ENCODE results near the gene CERS6.
"Not testable (repeated sequence)": the region's sequence is repeated elsewhere in the genome, so short reads cannot be mapped to it uniquely, and the experiment has no call there.

Gene CERS6

DNA sequence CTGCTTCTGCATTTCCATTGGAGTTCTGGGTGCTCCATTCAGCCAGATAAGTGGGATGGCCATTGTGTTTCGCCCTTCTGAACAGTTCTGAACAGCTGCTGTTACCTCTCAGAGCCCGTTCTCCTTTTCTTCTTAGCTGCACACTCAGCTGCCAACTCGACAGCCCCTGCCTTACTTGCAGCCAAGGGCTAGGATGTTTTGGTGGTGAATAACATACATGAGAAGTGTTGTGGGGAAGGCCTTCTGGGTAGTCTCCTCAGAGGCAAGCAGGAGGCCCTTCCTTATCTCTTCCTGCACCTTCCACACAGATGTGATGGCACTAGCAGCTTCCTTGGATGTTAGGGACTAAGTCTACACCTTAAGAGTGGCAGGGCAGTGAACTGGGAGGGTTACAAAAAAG lies 207.9 kb downstream of the CERS6 start:
- no peaks in the 10 kb centered on the region for H3K36me3 ChIP-seq (ENCODE audit: control insufficient read depth in 2 of 2, insufficient read depth in 1 of 2, low read length in 2 of 2)
- no peak overlapping the region for H3K27ac ChIP-seq (ENCODE audit: extremely low read depth, low read depth, low read length)
- H3K9me3 ChIP-seq (ENCODE audit: control insufficient read depth, insufficient read depth, low read depth, low read length): no peaks in the 10 kb centered on the region
- TF ChIP-seq, protein P1, sequence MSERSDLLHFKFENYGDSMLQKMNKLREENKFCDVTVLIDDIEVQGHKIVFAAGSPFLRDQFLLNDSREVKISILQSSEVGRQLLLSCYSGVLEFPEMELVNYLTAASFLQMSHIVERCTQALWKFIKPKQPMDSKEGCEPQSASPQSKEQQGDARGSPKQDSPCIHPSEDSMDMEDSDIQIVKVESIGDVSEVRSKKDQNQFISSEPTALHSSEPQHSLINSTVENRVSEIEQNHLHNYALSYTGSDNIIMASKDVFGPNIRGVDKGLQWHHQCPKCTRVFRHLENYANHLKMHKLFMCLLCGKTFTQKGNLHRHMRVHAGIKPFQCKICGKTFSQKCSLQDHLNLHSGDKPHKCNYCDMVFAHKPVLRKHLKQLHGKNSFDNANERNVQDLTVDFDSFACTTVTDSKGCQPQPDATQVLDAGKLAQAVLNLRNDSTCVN (tag by site-specific recombination; optimal IDR thresholded peaks at IDR 0.05): no peak
- TF ChIP-seq ZNF10 (tag by site-specific recombination; IDR thresholded peaks at IDR 0.05) (no peak), ZNF768 (tag by site-specific recombination; IDR thresholded peaks at IDR 0.05) (no peak), ZNF548 (tag by site-specific recombination; IDR thresholded peaks at IDR 0.05) (no peak), ZNF747 (tag by site-specific recombination; IDR thresholded peaks at IDR 0.05) (no peak), ZNF350 (tag by site-specific recombination; IDR thresholded peaks at IDR 0.05) (no peak), ZNF2 (tag by site-specific recombination; IDR thresholded peaks at IDR 0.05) (no peak), ZNF561 (tag by site-specific recombination; IDR thresholded peaks at IDR 0.05; ENCODE audit: borderline replicate concordance) (no peak), IKZF3 (tag by site-specific recombination; IDR thresholded peaks at IDR 0.05) (no peak), ZNF585B (tag by site-specific recombination; IDR thresholded peaks at IDR 0.05) (no peak), ZNF596 (tag by site-specific recombination; IDR thresholded peaks at IDR 0.05) (no peak), ZNF311 (tag by site-specific recombination; IDR thresholded peaks at IDR 0.05; ENCODE audit: borderline replicate concordance) (no peak), HOXA7 (CRISPR knock-in tag; IDR thresholded peaks at IDR 0.05; ENCODE audit: borderline replicate concordance) (no peak), ZNF404 (tag by site-specific recombination; IDR thresholded peaks at IDR 0.05) (no peak), ZFP41 (tag by site-specific recombination; IDR thresholded peaks at IDR 0.05; ENCODE audit: borderline replicate concordance) (no peak)
- TF ChIP-seq, protein P2, sequence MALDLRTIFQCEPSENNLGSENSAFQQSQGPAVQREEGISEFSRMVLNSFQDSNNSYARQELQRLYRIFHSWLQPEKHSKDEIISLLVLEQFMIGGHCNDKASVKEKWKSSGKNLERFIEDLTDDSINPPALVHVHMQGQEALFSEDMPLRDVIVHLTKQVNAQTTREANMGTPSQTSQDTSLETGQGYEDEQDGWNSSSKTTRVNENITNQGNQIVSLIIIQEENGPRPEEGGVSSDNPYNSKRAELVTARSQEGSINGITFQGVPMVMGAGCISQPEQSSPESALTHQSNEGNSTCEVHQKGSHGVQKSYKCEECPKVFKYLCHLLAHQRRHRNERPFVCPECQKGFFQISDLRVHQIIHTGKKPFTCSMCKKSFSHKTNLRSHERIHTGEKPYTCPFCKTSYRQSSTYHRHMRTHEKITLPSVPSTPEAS (tag by site-specific recombination; IDR thresholded peaks at IDR 0.05): no peak
- TF ChIP-seq, protein P3, sequence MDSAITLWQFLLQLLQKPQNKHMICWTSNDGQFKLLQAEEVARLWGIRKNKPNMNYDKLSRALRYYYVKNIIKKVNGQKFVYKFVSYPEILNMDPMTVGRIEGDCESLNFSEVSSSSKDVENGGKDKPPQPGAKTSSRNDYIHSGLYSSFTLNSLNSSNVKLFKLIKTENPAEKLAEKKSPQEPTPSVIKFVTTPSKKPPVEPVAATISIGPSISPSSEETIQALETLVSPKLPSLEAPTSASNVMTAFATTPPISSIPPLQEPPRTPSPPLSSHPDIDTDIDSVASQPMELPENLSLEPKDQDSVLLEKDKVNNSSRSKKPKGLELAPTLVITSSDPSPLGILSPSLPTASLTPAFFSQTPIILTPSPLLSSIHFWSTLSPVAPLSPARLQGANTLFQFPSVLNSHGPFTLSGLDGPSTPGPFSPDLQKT (IDR thresholded peaks at IDR 0.05; ENCODE audit: borderline replicate concordance, low read depth, low read length): no peak
- no peak overlapping the region for H3K4me3 ChIP-seq (ENCODE audit: low read depth, low read length)
- ChIA-PET POLR2A (no interaction called here), CTCF (no interaction called here)
- peaks cover 14% of the 10 kb centered on the region for H3K4me1 ChIP-seq (ENCODE audit: control insufficient read depth, insufficient read depth, low read length)

DNA sequence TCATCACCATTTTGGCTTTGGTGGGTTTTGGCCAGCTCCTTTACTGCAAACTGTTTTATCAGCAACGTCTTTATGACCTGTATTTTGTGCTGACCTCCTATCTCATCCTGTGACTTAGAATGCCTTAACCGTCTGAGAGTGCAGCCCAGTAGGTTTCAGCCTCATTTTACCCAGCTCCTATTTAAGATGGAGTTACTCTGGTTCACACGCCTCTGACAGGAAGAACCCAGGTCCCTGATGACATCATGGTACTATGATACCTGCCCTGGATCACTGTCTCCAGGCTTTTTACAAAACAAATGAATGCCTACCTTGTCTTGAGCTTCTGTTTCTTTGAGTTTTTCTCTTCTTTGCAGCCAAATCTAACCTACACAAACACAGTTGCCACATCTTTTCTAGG lies 208.6 kb downstream of the CERS6 start:
- POLR2A ChIA-PET; H3K36me3 ChIP-seq (ENCODE audit: control insufficient read depth in 2 of 2, insufficient read depth in 1 of 2, low read length in 2 of 2); H3K4me3 ChIP-seq (ENCODE audit: low read depth, low read length); H3K9me3 ChIP-seq (ENCODE audit: control insufficient read depth, insufficient read depth, low read depth, low read length); H3K27ac ChIP-seq (ENCODE audit: extremely low read depth, low read depth, low read length): not testable (repeated sequence)
- CTCF ChIA-PET: interaction anchor here (0.7 kb wide), 1 partner anchor 22 kb away, joined by 3 read pairs; no protein-coding TSS in a partner anchor
- TF ChIP-seq, protein P4, sequence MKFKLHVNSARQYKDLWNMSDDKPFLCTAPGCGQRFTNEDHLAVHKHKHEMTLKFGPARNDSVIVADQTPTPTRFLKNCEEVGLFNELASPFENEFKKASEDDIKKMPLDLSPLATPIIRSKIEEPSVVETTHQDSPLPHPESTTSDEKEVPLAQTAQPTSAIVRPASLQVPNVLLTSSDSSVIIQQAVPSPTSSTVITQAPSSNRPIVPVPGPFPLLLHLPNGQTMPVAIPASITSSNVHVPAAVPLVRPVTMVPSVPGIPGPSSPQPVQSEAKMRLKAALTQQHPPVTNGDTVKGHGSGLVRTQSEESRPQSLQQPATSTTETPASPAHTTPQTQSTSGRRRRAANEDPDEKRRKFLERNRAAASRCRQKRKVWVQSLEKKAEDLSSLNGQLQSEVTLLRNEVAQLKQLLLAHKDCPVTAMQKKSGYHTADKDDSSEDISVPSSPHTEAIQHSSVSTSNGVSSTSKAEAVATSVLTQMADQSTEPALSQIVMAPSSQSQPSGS (tag by site-specific recombination; IDR thresholded peaks at IDR 0.05; ENCODE audit: low read depth): 0 out of 2 replicates have a peak, but pooled peaks have one; percentile 19
- peaks cover 14% of the 10 kb centered on the region for H3K4me1 ChIP-seq (ENCODE audit: control insufficient read depth, insufficient read depth, low read length)

DNA sequence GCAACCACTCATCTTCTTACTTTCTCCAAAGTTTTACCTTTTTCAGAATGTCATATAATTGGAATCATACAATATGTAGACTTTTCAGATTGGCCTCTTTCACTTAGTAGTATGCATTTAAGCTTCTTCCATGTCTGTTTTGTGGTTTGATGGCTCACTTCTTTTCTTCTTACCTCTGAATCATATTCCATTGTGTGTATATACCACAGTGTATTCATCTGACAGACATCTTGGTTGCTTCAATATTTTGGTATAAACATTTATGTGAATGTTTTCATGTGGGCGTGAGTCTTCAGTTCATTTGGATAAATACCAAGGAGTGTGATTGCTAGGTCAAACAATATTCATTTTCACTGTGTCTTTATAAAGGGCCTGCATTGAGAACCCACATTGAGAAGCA lies 210.3 kb downstream of the CERS6 start:
- CTCF ChIA-PET: interaction anchor here (0.7 kb wide), 1 partner anchor 54 kb away, joined by 4 read pairs; no protein-coding TSS in a partner anchor
- POLR2A ChIA-PET: no interaction called here
- no peak overlapping the region for H3K4me3 ChIP-seq (ENCODE audit: low read depth, low read length)
- no peak overlapping the region for H3K27ac ChIP-seq (ENCODE audit: extremely low read depth, low read depth, low read length)
- no peaks in the 10 kb centered on the region for H3K36me3 ChIP-seq (ENCODE audit: control insufficient read depth in 2 of 2, insufficient read depth in 1 of 2, low read length in 2 of 2)
- no peaks in the 10 kb centered on the region for H3K9me3 ChIP-seq (ENCODE audit: control insufficient read depth, insufficient read depth, low read depth, low read length)
- peaks cover 3% of the 10 kb centered on the region; the same call in 1 of the 2 replicates for H3K4me1 ChIP-seq (ENCODE audit: control insufficient read depth, insufficient read depth, low read length)
- no peak for TF ChIP-seq ZXDB (tag by site-specific recombination; IDR thresholded peaks at IDR 0.05)
- no peak for TF ChIP-seq ZNF174 (tag by site-specific recombination; IDR thresholded peaks at IDR 0.05)
- TF ChIP-seq, protein P5, sequence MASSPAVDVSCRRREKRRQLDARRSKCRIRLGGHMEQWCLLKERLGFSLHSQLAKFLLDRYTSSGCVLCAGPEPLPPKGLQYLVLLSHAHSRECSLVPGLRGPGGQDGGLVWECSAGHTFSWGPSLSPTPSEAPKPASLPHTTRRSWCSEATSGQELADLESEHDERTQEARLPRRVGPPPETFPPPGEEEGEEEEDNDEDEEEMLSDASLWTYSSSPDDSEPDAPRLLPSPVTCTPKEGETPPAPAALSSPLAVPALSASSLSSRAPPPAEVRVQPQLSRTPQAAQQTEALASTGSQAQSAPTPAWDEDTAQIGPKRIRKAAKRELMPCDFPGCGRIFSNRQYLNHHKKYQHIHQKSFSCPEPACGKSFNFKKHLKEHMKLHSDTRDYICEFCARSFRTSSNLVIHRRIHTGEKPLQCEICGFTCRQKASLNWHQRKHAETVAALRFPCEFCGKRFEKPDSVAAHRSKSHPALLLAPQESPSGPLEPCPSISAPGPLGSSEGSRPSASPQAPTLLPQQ (tag by site-specific recombination; IDR thresholded peaks at IDR 0.05): no peak
- no peak for TF ChIP-seq ZNF37A (tag by site-specific recombination; IDR thresholded peaks at IDR 0.05)
- no peak for TF ChIP-seq ZNF248 (tag by site-specific recombination; IDR thresholded peaks at IDR 0.05)
